Endothelial cell of umbilical vein (primary cell): ENCODE measurements around the gene MINK1.

ENCODE experiments used
- CTCF ChIP-seq, 2 donors: IDR thresholded peaks; 1 replicate in 1 of 2; 2 replicates in 1 of 2; pipeline ENCODE4 v1.5.1; 2011; ENCODE audit warnings: low read length in 2 of 2, mild to moderate bottlenecking in 2 of 2, moderate library complexity in 2 of 2, control low read depth in 1 of 2, inconsistent platforms in 1 of 2, low read depth in 1 of 2; ENCODE audit not compliant: insufficient read depth in 1 of 2; ENCODE audit errors: extremely low read depth in 1 of 2
- FOS ChIP-seq: IDR thresholded peaks from 2 replicates; pipeline ENCODE4 v1.6.1; 2011; ENCODE audit warnings: mild to moderate bottlenecking, low read length, moderate library complexity, borderline replicate concordance; ENCODE audit not compliant: insufficient read depth

- no peak for TF ChIP-seq CTCF (IDR thresholded peaks at IDR 0.05; ENCODE audit: extremely low read depth in 1 of 2, insufficient read depth in 1 of 2, low read depth in 1 of 2, low read length in 2 of 2)
- TF ChIP-seq FOS: no peak
Observed at GRCh38 chr17:4893721-4894560, 60.8 kb downstream of the MINK1 start.
